ENCODE measurements around the gene KLRC4. TPM values are rescaled to one million over a fixed set of nuclear protein-coding genes. Genes with fewer than 3 reads are reported as not detected.

The KLRC4 gene
- total and polyA plus RNA-seq, 2 of the 8 experiments (the other 6 are each of a cell fraction or from before 2014, with no cell fraction given), result not detected

GRCh38 chr12:10393291-10393690 is 16.3 kb downstream of the KLRC4 start:
- no peak for TF ChIP-seq MAFK (IDR thresholded peaks at IDR 0.05; ENCODE audit: low read depth, low read length)
- no peak for TF ChIP-seq MAX (IDR thresholded peaks at IDR 0.05)
- TF ChIP-seq SP1 (IDR thresholded peaks at IDR 0.05; ENCODE audit: low read depth, low read length), result no peak
- TF ChIP-seq SRF (IDR thresholded peaks at IDR 0.05; ENCODE audit: low read depth, low read length), result no peak
- TF ChIP-seq RNF2 (IDR thresholded peaks at IDR 0.05; ENCODE audit: borderline replicate concordance, low read depth, low read length, missing control alignments, poor library complexity, severe bottlenecking), result no peak
- TF ChIP-seq PHF8 (conservative IDR thresholded peaks at IDR 0.05; ENCODE audit: low read depth, low read length), result no peak
- no peak for TF ChIP-seq BCL11A (IDR thresholded peaks at IDR 0.05; ENCODE audit: low read depth in 2 of 2, low read length in 2 of 2)
- POLR2A ChIA-PET (ENCODE audit: partially characterized antibody), result no interaction called here
- Histone ChIP-seq H2AK5ac (ENCODE audit: low read depth, low read length) (no peak overlapping the region), H3K23ac (ENCODE audit: insufficient read length) (no peak overlapping the region), H2BK120ac (replicated peaks; ENCODE audit: low read depth, low read length) (no peak overlapping the region), H3K79me2 (ENCODE audit: control insufficient read depth in 1 of 2, insufficient read depth in 2 of 2, low read length in 2 of 2) (no peaks in the 10 kb centered on the region), H3K4me1 (replicated peaks in 1 of 4; ENCODE audit: control insufficient read depth in 3 of 4, insufficient read depth in 4 of 4, low read length in 3 of 4) (no peaks in the 10 kb centered on the region), H3K27me3 (replicated peaks in 1 of 4; ENCODE audit: control insufficient read depth in 3 of 4, extremely low read depth in 1 of 4, insufficient read depth in 3 of 4, low read length in 3 of 4) (peaks cover 0 to 1% (median 0%) of the 10 kb centered on the region in 4 experiments; a peak in 1 of 7 replicates), H3K79me1 (ENCODE audit: low read depth, low read length) (no peaks in the 10 kb centered on the region), H3K56ac (replicated peaks; ENCODE audit: insufficient read length, low read depth, low read length) (no peak overlapping the region), H4K5ac (ENCODE audit: insufficient read length, low read depth, low read length) (no peak overlapping the region), H3K9ac (replicated peaks in 1 of 4; ENCODE audit: extremely low read depth in 1 of 4, low read depth in 3 of 4, low read length in 3 of 4) (no peak overlapping the region), H4K8ac (ENCODE audit: extremely low read depth, insufficient read depth, low read length) (no peak overlapping the region), H3K9me3 (ENCODE audit: insufficient read depth in 2 of 2, low read depth in 1 of 2, low read length in 1 of 2) (no peaks in the 10 kb centered on the region), H3K4me2 (ENCODE audit: insufficient read depth in 1 of 2, low read depth in 2 of 2, low read length in 2 of 2) (no peak overlapping the region), H3K18ac (ENCODE audit: extremely low read depth, low read length) (no peak overlapping the region), H3K4me3 (ENCODE audit: extremely low read depth in 1 of 4, insufficient read depth in 2 of 4, low read depth in 3 of 4, low read length in 4 of 4) (no peak overlapping the region), H3K4ac (replicated peaks; ENCODE audit: insufficient read length, low read depth, low read length) (no peak overlapping the region), H3K27ac (ENCODE audit: low read depth, low read length) (no peak overlapping the region), H2BK5ac (ENCODE audit: low read depth, low read length) (no peak overlapping the region), H4K20me1 (replicated peaks in 1 of 2; ENCODE audit: control insufficient read depth in 1 of 2, insufficient read depth in 2 of 2, low read length in 2 of 2) (no peaks in the 10 kb centered on the region), H2BK12ac (ENCODE audit: low read depth, low read length) (no peak overlapping the region), H3K36me3 (ENCODE audit: control insufficient read depth in 2 of 4, insufficient read depth in 4 of 4, low read length in 3 of 4) (no peaks in the 10 kb centered on the region), H3K14ac (ENCODE audit: insufficient read length) (no peak overlapping the region), H2BK15ac (ENCODE audit: low read length) (no peak overlapping the region), H4K91ac (replicated peaks; ENCODE audit: insufficient read length, low read length) (no peak overlapping the region), H2BK20ac (ENCODE audit: low read length) (no peak overlapping the region), H2AFZ (ENCODE audit: low read length) (no peak overlapping the region), H3K23me2 (ENCODE audit: low read depth, low read length) (no peaks in the 10 kb centered on the region)
- DNase-seq (ENCODE audit: low read depth in 1 of 2, low spot score in 2 of 2) (no peak), FAIRE-seq (no peak)
- CTCF ChIA-PET (ENCODE audit: partially characterized antibody), result interaction anchor here (1.3 kb wide), 1 partner anchor 18 kb away, joined by 3 read pairs; no protein-coding TSS in a partner anchor
- WGBS, 2 experiments (ENCODE audit: extremely low coverage in 1 of 2, insufficient coverage in 1 of 2, insufficient read length in 1 of 2, insufficient replicate concordance in 2 of 2, low coverage in 1 of 2, low lambda C conversion rate in 2 of 2, missing lambda C conversion rate in 1 of 2), result 73% methylated on average over 3 of the region's 3 CpGs; no CpG with 5 or more reads in 1 of the 2 experiments

All from H1 (cell line).